GM23248 (cell line): ENCODE measurements around the gene RTCA.

Source experiments
- EZH2 ChIP-seq: fragments of 200-600 bp; sonication (generic); IDR thresholded peaks from 2 replicates; pipeline ENCODE4 v1.6.1; 2018; ENCODE audit warnings: antibody characterized with exemption, mild to moderate bottlenecking; ENCODE audit not compliant: insufficient read depth, poor library complexity, severe bottlenecking
- EZH2phosphoT487 ChIP-seq: fragments of 200-600 bp; sonication (generic); IDR thresholded peaks from 2 replicates; pipeline ENCODE4 v1.6.1; 2018; ENCODE audit warnings: antibody characterized with exemption, moderate library complexity, mild to moderate bottlenecking, low read depth; ENCODE audit not compliant: insufficient read depth

DNA sequence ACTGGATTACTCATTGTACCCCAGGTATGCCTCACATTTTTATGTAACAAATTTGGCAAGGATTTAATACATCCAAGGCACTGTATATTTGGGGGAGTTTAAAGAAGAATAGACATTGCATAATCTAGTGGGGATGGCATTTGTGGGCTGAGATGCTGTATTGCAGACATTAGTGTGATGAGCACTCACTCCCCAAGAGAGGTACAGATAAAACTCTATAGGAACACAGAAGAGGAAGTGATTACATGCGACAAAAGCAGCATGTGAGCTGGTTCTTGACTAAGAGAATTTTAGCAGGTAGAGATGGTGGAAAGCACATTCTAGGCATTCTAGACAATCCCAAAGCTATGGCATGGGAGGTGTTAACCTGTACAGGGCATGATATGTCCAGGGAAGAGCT, 62.1 kb downstream of the RTCA start:
- TF ChIP-seq EZH2 (no peak), EZH2phosphoT487 (no peak)
